Body of pancreas (tissue), 4 donors: Measurements from ENCODE around the gene MYBBP1A. TPM values are rescaled to one million over a fixed set of nuclear protein-coding genes. Genes with fewer than 3 reads are reported as not detected.

Experiments used
- ATAC-seq: fragments of 150-250 bp; one replicate; pipeline ENCODE4 v1.9.1; 2016
- DNase-seq, 4 donors: peaks; one replicate each; pipeline ENCODE4 v3.0.0-alpha.2; 2019
- H3K27ac ChIP-seq, 4 donors: fragments of 200-600 bp; sonication (generic); 1 replicate in 3 of 4; 2 replicates in 1 of 4; pipeline versions ENCODE4 v1.5.1 to v1.6.1; 2016 to 2019; ENCODE audit warnings: mild to moderate bottlenecking in 1 of 4, mixed read lengths in 1 of 4, moderate library complexity in 1 of 4
- H3K27me3 ChIP-seq, 2 donors: fragments of 200-600 bp; sonication (generic); one replicate each; pipeline ENCODE4 v1.6.0; 2016; ENCODE audit warnings: mild to moderate bottlenecking in 1 of 2
- H3K36me3 ChIP-seq, 2 donors: fragments of 200-600 bp; sonication (generic); replicated peaks in 1 of 2; 2 replicates each; pipeline ENCODE4 v1.5.1; 2016; ENCODE audit warnings: low read depth in 2 of 2; ENCODE audit not compliant: insufficient read depth in 1 of 2
- H3K4me1 ChIP-seq: fragments of 200-600 bp; sonication (generic); one replicate; pipeline ENCODE4 v1.6.0; 2016
- H3K4me3 ChIP-seq, 2 donors: fragments of 200-600 bp; sonication (generic); 1 replicate in 1 of 2; 2 replicates in 1 of 2; pipeline ENCODE4 v1.5.1; 2016 to 2019
- H3K9me3 ChIP-seq, 3 donors: fragments of 200-600 bp; sonication (generic); 1 replicate in 2 of 3; 2 replicates in 1 of 3; pipeline ENCODE4 v1.5.1; 2016
- CTCF ChIP-seq, 7 experiments: fragments of 450-650 bp in 4 of 7; fragments of 200-600 bp in 3 of 7; sonication (generic) in 3 of 7; IDR thresholded peaks; one replicate each; pipeline ENCODE4 v1.5.1; 2016 to 2019; ENCODE audit warnings: antibody characterized with exemption in 7 of 7
- POLR2A ChIP-seq, 3 donors: fragments of 450-650 bp; IDR thresholded peaks; one replicate each; pipeline ENCODE4 v1.6.1; 2016; ENCODE audit warnings: antibody characterized with exemption in 3 of 3, mild to moderate bottlenecking in 2 of 3
- WGBS, 2 donors: methylation state at CpG; one replicate each; pipeline ENCODE4 v1.1.5; 2017; 5-methylcytosine and 5-hydroxymethylcytosine counted together
- intact Hi-C: fragments of 100-400 bp; cut with DNase I; formaldehyde crosslinking; loops from one replicate; pipeline ENCODE4 v1.15.1; 2023
- total RNA-seq, 2 donors: library from RNA; depleted of rRNA; stranded (reverse); fragments of >200 nt; gene quantifications; one replicate each; pipeline ENCODE4 v1.1.0, GENCODE V29; 2016

The MYBBP1A gene
- total RNA-seq, 2 donors from 2014 or later = 37.9 to 105 TPM

- Histone ChIP-seq H3K9me3 (no peaks in the 10 kb centered on the region), H3K36me3 (no peaks in the 10 kb centered on the region), H3K27ac (no peak overlapping the region), H3K4me3 (no peak overlapping the region), H3K27me3 (no peaks in the 10 kb centered on the region), H3K4me1 (peaks cover 18% of the 10 kb centered on the region)
- DNase-seq (no peak), ATAC-seq (no peak)
- intact Hi-C loops = no loop called here
- WGBS, 2 donors = 78 to 79% methylated on average over 11 of the region's 11 CpGs
- TF ChIP-seq POLR2A (IDR thresholded peaks at IDR 0.05) (no peak), CTCF (IDR thresholded peaks at IDR 0.05) (no peak)
Observed at GRCh38 chr17:4525691-4526397, 29.3 kb downstream of the MYBBP1A start.

- no peak overlapping the region for H3K4me3 ChIP-seq
- ATAC-seq (no peak), DNase-seq (no peak)
- H3K27me3 ChIP-seq = no peaks in the 10 kb centered on the region
- H3K27ac ChIP-seq = no peak overlapping the region
- H3K4me1 ChIP-seq = peaks cover 37% of the 10 kb centered on the region
- TF ChIP-seq CTCF (IDR thresholded peaks at IDR 0.05) = no peak
- TF ChIP-seq POLR2A (IDR thresholded peaks at IDR 0.05) = no peak
- no peaks in the 10 kb centered on the region for H3K9me3 ChIP-seq
- intact Hi-C loops = no loop called here
- 82 to 90% methylated on average over 8 of the region's 8 CpGs for WGBS, 2 donors
- no peaks in the 10 kb centered on the region for H3K36me3 ChIP-seq
Observed at GRCh38 chr17:4523946-4524345, 31.2 kb downstream of the MYBBP1A start.

DNA sequence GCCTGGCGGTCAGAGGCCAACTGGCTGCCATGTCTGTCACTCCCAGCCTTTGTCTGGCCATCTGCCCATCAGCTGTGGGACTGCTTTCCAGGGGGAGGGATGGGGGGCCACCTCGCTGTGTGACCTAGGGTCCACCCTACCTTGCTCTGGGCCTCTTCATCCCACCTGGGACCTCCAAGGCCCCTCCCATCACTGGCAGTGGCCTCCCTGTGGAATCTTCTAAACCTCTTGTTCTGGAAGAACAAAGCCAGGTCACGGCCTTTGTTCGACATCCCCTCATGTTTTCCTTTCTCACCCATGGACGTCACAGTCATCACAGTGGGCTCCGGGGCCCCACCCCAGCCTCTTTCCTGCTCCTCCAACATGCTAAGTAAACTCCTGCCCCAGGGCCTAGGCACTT lies 32.5 kb downstream of the MYBBP1A start:
- Histone ChIP-seq H3K27ac (peak overlapping the region in 3 of 4 donors; percentile 73 to 83 (median 81)), H3K4me3 (no peak overlapping the region), H3K27me3 (no peaks in the 10 kb centered on the region), H3K4me1 (peaks cover 43% of the 10 kb centered on the region), H3K9me3 (no peaks in the 10 kb centered on the region), H3K36me3 (no peaks in the 10 kb centered on the region)
- TF ChIP-seq CTCF (IDR thresholded peaks at IDR 0.05) (no peak), POLR2A (IDR thresholded peaks at IDR 0.05) (no peak)
- intact Hi-C loops = no loop called here
- WGBS, 2 donors = 78 to 85% methylated on average over 6 of the region's 6 CpGs
- ATAC-seq (no peak), DNase-seq (peak in 1 of 4 donors; percentile 19)

- peak overlapping the region; percentile 62 to 83 (median 77) for H3K27ac ChIP-seq
- intact Hi-C loops = no loop called here
- no peaks in the 10 kb centered on the region for H3K36me3 ChIP-seq
- H3K27me3 ChIP-seq = no peaks in the 10 kb centered on the region
- ATAC-seq (peak; percentile 82), DNase-seq (peak; percentile 64 to 87 (median 81))
- peaks cover 50% of the 10 kb centered on the region for H3K4me1 ChIP-seq
- WGBS, 2 donors = 73 to 75% methylated on average over 8 of the region's 8 CpGs
- no peaks in the 10 kb centered on the region for H3K9me3 ChIP-seq
- no peak overlapping the region for H3K4me3 ChIP-seq
- TF ChIP-seq POLR2A (IDR thresholded peaks at IDR 0.05) = peak in 1 of 3 donors; percentile 14
- TF ChIP-seq CTCF (IDR thresholded peaks at IDR 0.05) = no peak
Observed at GRCh38 chr17:4520894-4521600, 34.1 kb downstream of the MYBBP1A start.
